ENCODE measurements around the gene CACNA1S. TPM values are rescaled to one million over a fixed set of nuclear protein-coding genes. Genes with fewer than 3 reads are reported as not detected.

CACNA1S gene
- total and polyA plus RNA-seq, 2 experiments from 2014 or later, result not detected

DNA sequence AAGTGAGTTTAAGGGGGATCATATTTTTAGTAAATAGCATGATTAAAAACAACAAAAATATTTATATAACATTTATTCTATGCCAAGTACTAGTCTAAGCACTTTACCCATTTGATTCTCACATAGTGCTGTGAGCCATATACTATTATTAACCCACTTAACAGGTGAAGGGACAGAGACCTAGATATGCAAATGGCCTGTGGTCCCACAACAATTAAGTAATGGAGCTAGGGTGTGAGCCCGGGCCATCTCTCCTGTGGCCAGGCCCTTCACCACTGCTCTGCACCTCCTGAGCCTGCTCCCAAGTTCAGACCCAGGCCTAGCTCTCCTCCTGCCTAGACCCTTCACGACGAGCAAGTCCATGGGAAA lies 14.2 kb upstream of the CACNA1S start:
- TF ChIP-seq EZH2 (IDR thresholded peaks at IDR 0.05; ENCODE audit: insufficient read depth, poor library complexity, severe bottlenecking) (no peak), EZH2phosphoT487 (IDR thresholded peaks at IDR 0.05; ENCODE audit: insufficient read depth, low read depth) (no peak)
- H3K27me3 ChIP-seq (replicated peaks; ENCODE audit: insufficient read depth), result peaks cover 37% of the 10 kb centered on the region
- H2AFZ ChIP-seq, result no peak overlapping the region
- no peaks in the 10 kb centered on the region for H3K79me2 ChIP-seq (ENCODE audit: insufficient read depth)
- H3K9me3 ChIP-seq (ENCODE audit: low read depth), result no peaks in the 10 kb centered on the region
- H3K4me1 ChIP-seq (ENCODE audit: insufficient read depth), result no peaks in the 10 kb centered on the region
- no peaks in the 10 kb centered on the region for H3K9me2 ChIP-seq (ENCODE audit: insufficient read depth)
- H4K20me1 ChIP-seq (ENCODE audit: insufficient read depth), result no peaks in the 10 kb centered on the region
- H3K4me2 ChIP-seq (ENCODE audit: unreplicated experiment), result no peak overlapping the region
- in situ Hi-C loops (cut with MboI), result no loop called here
- DNase-seq, result no peak
- no peaks in the 10 kb centered on the region for H3K36me3 ChIP-seq (ENCODE audit: low read depth)
- 62 to 67% methylated on average over 3 of the region's 3 CpGs for WGBS, 2 experiments (ENCODE audit: low coverage in 1 of 2, low lambda C conversion rate in 2 of 2, missing lambda C conversion rate in 2 of 2)
- H3K9ac ChIP-seq, result no peak overlapping the region
- no peaks in the 10 kb centered on the region for H3F3A ChIP-seq (ENCODE audit: insufficient read depth)
- H3K4me3 ChIP-seq, result no peak overlapping the region
- no peak overlapping the region for H3K27ac ChIP-seq

DNA sequence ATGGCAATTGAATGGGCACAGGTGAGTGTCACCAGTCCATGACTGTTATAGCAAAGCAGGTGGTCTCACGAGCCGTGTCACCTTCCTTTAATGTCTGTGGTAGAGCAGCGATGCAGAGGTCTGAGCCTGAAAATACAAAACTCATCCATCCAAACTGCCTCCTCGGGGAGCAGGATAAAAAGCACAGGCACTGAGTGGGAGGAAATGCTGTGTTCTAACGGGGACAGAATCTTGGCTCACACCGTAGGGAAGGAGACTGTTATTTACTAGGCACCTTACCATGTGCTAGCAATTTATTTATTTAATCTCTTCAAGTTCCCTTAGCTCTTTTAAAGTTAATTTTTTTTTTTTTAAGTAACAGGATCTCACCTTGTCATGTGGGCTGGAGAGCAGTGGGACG lies 13.6 kb upstream of the CACNA1S start:
- Histone ChIP-seq H3K9ac (no peak overlapping the region), H2AFZ (no peak overlapping the region), H3K9me2 (ENCODE audit: insufficient read depth) (no peaks in the 10 kb centered on the region), H3K27ac (no peak overlapping the region), H3K27me3 (replicated peaks; ENCODE audit: insufficient read depth) (peaks cover 37% of the 10 kb centered on the region), H3K4me1 (ENCODE audit: insufficient read depth) (no peaks in the 10 kb centered on the region), H4K20me1 (ENCODE audit: insufficient read depth) (no peaks in the 10 kb centered on the region), H3K79me2 (ENCODE audit: insufficient read depth) (no peaks in the 10 kb centered on the region), H3K36me3 (ENCODE audit: low read depth) (no peaks in the 10 kb centered on the region), H3K4me3 (no peak overlapping the region), H3K4me2 (ENCODE audit: unreplicated experiment) (no peak overlapping the region), H3K9me3 (ENCODE audit: low read depth) (no peaks in the 10 kb centered on the region), H3F3A (ENCODE audit: insufficient read depth) (no peaks in the 10 kb centered on the region)
- WGBS, 2 experiments (ENCODE audit: low coverage in 1 of 2, low lambda C conversion rate in 2 of 2, missing lambda C conversion rate in 2 of 2), result 52 to 54% methylated on average over 7 of the region's 7 CpGs
- TF ChIP-seq EZH2phosphoT487 (IDR thresholded peaks at IDR 0.05; ENCODE audit: insufficient read depth, low read depth), result no peak
- no peak for TF ChIP-seq EZH2 (IDR thresholded peaks at IDR 0.05; ENCODE audit: insufficient read depth, poor library complexity, severe bottlenecking)
- in situ Hi-C loops (cut with MboI), result no loop called here
- no peak for DNase-seq

DNA sequence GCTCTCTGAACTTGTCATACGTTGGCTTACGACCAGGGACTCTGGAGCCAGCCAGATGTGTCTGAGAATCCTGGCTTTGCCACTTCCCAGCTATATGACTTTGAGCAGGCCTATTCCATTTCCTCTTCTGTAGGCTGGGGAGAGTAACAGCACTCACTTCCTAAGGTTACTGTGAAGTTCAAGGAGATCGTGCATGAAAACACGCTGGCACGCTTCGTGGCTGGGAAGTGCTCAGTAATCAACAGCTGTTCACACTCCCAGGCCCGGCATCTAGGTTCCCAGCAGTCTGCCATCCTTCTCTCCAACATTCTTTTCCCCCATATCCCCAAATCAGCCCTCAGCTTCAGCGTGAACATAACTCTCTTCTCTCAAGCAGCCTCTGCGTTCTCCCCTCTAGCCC lies 12.8 kb upstream of the CACNA1S start:
- H3K9me3 ChIP-seq (ENCODE audit: low read depth), result no peaks in the 10 kb centered on the region
- H3K27ac ChIP-seq, result no peak overlapping the region
- in situ Hi-C loops (cut with MboI), result no loop called here
- no peak overlapping the region for H3K4me2 ChIP-seq (ENCODE audit: unreplicated experiment)
- no peaks in the 10 kb centered on the region for H3K36me3 ChIP-seq (ENCODE audit: low read depth)
- no peak overlapping the region for H3K9ac ChIP-seq
- H3F3A ChIP-seq (ENCODE audit: insufficient read depth), result no peaks in the 10 kb centered on the region
- WGBS, 2 experiments (ENCODE audit: low coverage in 1 of 2, low lambda C conversion rate in 2 of 2, missing lambda C conversion rate in 2 of 2), result 81 to 83% methylated on average over 9 of the region's 9 CpGs
- DNase-seq, result no peak
- no peak overlapping the region for H3K4me3 ChIP-seq
- no peak overlapping the region for H2AFZ ChIP-seq
- no peaks in the 10 kb centered on the region for H4K20me1 ChIP-seq (ENCODE audit: insufficient read depth)
- H3K27me3 ChIP-seq (replicated peaks; ENCODE audit: insufficient read depth), result peaks cover 37% of the 10 kb centered on the region
- no peaks in the 10 kb centered on the region for H3K4me1 ChIP-seq (ENCODE audit: insufficient read depth)
- no peaks in the 10 kb centered on the region for H3K9me2 ChIP-seq (ENCODE audit: insufficient read depth)
- TF ChIP-seq EZH2 (IDR thresholded peaks at IDR 0.05; ENCODE audit: insufficient read depth, poor library complexity, severe bottlenecking), result no peak
- no peak for TF ChIP-seq EZH2phosphoT487 (IDR thresholded peaks at IDR 0.05; ENCODE audit: insufficient read depth, low read depth)
- H3K79me2 ChIP-seq (ENCODE audit: insufficient read depth), result no peaks in the 10 kb centered on the region

DNA sequence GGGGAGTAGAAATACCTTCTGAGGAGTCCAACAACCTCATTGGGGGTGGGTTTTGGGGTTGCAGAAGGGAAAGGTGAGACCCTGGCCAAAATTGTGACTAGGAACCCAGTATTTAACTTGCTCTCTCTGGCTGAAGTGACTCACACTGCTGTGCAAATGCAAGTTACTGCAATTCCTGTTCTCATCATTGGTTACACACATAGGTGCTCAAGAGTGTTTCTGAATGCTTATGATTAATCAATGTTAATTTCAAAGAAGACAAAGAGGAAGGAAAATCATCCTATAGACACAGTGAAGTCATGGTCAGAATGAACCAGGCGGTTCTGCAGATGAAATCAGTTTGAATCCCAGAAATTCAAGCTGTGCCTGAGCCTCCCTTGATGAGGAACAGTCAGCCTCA lies 11.6 kb upstream of the CACNA1S start:
- WGBS, 2 experiments (ENCODE audit: low coverage in 1 of 2, low lambda C conversion rate in 2 of 2, missing lambda C conversion rate in 2 of 2), result 76 to 81% methylated on average over 1 of the region's 1 CpG
- TF ChIP-seq EZH2 (IDR thresholded peaks at IDR 0.05; ENCODE audit: insufficient read depth, poor library complexity, severe bottlenecking), result no peak
- TF ChIP-seq EZH2phosphoT487 (IDR thresholded peaks at IDR 0.05; ENCODE audit: insufficient read depth, low read depth), result no peak
- Histone ChIP-seq H3K27ac (no peak overlapping the region), H3K36me3 (ENCODE audit: low read depth) (no peaks in the 10 kb centered on the region), H2AFZ (no peak overlapping the region), H3K9me3 (ENCODE audit: low read depth) (no peaks in the 10 kb centered on the region), H4K20me1 (ENCODE audit: insufficient read depth) (no peaks in the 10 kb centered on the region), H3K27me3 (replicated peaks; ENCODE audit: insufficient read depth) (peaks cover 37% of the 10 kb centered on the region), H3K9me2 (ENCODE audit: insufficient read depth) (no peaks in the 10 kb centered on the region), H3F3A (ENCODE audit: insufficient read depth) (no peaks in the 10 kb centered on the region), H3K79me2 (ENCODE audit: insufficient read depth) (no peaks in the 10 kb centered on the region), H3K4me1 (ENCODE audit: insufficient read depth) (no peaks in the 10 kb centered on the region), H3K4me3 (no peak overlapping the region), H3K9ac (no peak overlapping the region), H3K4me2 (ENCODE audit: unreplicated experiment) (no peak overlapping the region)
- in situ Hi-C loops (cut with MboI), result no loop called here
- no peak for DNase-seq

DNA sequence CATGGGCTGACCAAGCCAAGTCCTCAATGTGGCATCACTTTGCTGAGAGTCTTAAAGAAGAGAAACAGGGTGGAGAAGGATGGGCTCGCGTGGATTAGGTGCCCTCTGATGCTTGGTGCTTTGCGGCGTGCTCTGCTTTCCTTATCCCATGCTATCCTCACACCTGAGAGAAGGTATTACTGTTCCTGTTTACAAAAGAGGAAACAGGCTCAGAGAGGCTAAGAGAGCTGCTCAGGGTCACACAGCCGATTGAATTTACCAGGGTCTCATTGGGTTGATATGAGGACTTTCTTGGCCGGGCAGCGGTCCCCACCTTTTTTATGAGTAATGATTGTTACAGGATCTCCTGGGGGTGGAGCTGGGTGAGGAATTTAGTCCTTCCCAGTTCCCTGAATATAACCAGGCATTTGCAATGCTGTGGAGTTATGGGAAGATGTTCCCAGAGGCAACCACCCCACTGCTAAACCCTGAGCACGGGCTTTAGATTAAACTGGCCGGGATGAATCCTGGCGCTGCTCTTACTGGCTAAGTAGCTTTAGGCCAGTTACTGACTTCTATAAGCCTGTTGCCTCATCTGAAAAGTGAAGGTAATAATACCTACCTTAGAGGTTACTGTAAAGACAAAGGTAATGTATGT lies 10.2 kb upstream of the CACNA1S start:
- Histone ChIP-seq H4K20me1 (ENCODE audit: insufficient read depth) (no peaks in the 10 kb centered on the region), H3K79me2 (ENCODE audit: insufficient read depth) (no peaks in the 10 kb centered on the region), H3K27me3 (replicated peaks; ENCODE audit: insufficient read depth) (peaks cover 37% of the 10 kb centered on the region), H3K9ac (no peak overlapping the region), H3F3A (ENCODE audit: insufficient read depth) (no peaks in the 10 kb centered on the region), H3K4me2 (ENCODE audit: unreplicated experiment) (no peak overlapping the region), H3K36me3 (ENCODE audit: low read depth) (no peaks in the 10 kb centered on the region), H3K4me1 (ENCODE audit: insufficient read depth) (no peaks in the 10 kb centered on the region), H2AFZ (no peak overlapping the region), H3K9me3 (ENCODE audit: low read depth) (no peaks in the 10 kb centered on the region), H3K27ac (no peak overlapping the region), H3K4me3 (no peak overlapping the region), H3K9me2 (ENCODE audit: insufficient read depth) (no peaks in the 10 kb centered on the region)
- in situ Hi-C loops (cut with MboI), result no loop called here
- WGBS, 2 experiments (ENCODE audit: low coverage in 1 of 2, low lambda C conversion rate in 2 of 2, missing lambda C conversion rate in 2 of 2), result 86 to 93% methylated on average over 10 of the region's 10 CpGs
- TF ChIP-seq EZH2 (IDR thresholded peaks at IDR 0.05; ENCODE audit: insufficient read depth, poor library complexity, severe bottlenecking) (no peak), EZH2phosphoT487 (IDR thresholded peaks at IDR 0.05; ENCODE audit: insufficient read depth, low read depth) (no peak)
- DNase-seq, result no peak

Measured in GM23248 (cell line).